Measurements from ENCODE around the gene HAVCR2.

GRCh38 chr5:157115502-157115901, 6.7 kb upstream of the HAVCR2 start:
- TF ChIP-seq, protein P1, sequence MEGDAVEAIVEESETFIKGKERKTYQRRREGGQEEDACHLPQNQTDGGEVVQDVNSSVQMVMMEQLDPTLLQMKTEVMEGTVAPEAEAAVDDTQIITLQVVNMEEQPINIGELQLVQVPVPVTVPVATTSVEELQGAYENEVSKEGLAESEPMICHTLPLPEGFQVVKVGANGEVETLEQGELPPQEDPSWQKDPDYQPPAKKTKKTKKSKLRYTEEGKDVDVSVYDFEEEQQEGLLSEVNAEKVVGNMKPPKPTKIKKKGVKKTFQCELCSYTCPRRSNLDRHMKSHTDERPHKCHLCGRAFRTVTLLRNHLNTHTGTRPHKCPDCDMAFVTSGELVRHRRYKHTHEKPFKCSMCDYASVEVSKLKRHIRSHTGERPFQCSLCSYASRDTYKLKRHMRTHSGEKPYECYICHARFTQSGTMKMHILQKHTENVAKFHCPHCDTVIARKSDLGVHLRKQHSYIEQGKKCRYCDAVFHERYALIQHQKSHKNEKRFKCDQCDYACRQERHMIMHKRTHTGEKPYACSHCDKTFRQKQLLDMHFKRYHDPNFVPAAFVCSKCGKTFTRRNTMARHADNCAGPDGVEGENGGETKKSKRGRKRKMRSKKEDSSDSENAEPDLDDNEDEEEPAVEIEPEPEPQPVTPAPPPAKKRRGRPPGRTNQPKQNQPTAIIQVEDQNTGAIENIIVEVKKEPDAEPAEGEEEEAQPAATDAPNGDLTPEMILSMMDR (IDR thresholded peaks at IDR 0.05), result no peak
- no peak for TF ChIP-seq POLR2A (IDR thresholded peaks at IDR 0.05)
